HG03442 (cell line): ENCODE results near the gene GAREM1.
"Not testable (repeated sequence)": the region's sequence is repeated elsewhere in the genome, so short reads cannot be mapped to it uniquely, and the experiment has no call there.

Source experiments
- ATAC-seq: cut with Tn5 transposase; IDR thresholded peaks from one replicate; pipeline ENCODE4 v1.9.1; 2021; ENCODE audit warnings: mild to moderate bottlenecking, moderate library complexity; ENCODE audit not compliant: unreplicated experiment

GAREM1 gene

GRCh38 chr18:32470714-32471633, at the start of gene GAREM1:
Gene GAREM1 (minus strand): TSS chr18:32470882. CDS start chr18:32470428, 454 bp downstream.
- peak; percentile 95 for ATAC-seq

DNA sequence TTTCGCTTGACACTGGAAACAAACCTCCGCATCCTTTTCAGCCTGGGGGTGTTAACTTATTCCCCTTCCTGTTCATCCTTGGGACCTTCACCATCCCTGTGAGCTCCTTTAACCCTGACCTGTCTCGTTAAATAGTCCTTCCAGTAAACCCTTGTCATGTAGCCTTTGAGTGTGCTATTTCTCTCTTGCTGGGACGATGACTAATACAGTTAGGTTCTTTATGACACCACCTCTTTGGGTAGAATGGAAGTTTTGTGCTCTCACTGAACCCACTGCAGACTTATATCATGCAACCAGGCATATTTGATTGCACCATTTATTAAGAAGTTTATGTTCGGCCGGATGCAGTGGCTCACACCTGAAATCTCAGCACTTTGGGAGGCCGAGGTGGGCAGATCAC, 40.5 kb upstream of the GAREM1 start:
- ATAC-seq = no peak

- no peak for ATAC-seq
These were observed 38.4 kb upstream of the GAREM1 start for GRCh38 chr18:32509111-32509510.

- no peak for ATAC-seq
These were observed 36.4 kb upstream of the GAREM1 start for GRCh38 chr18:32507093-32507492.

- no peak for ATAC-seq
These were observed 31.3 kb upstream of the GAREM1 start for GRCh38 chr18:32502014-32502413.

GRCh38 chr18:32501242-32501641, 30.6 kb upstream of the GAREM1 start:
- not testable (repeated sequence) for ATAC-seq

DNA sequence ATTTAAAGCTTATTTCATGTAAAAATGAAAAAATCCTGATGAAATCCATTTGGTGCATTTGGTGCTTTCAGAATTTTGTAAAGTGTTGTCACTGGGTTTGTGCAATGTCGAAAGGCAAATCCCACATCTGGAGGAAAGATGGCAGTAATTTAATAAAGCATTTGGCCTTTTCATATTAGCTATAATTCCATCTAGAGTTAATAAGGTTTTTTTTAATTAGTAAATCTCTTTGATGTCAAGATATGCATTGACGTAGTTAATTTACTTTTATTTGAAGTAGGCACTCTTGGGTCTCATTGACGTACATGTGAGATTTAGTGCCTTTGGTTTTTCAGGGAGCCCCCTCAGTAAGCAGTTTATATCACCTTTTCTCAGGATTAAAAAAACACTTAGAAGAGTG, 12.3 kb upstream of the GAREM1 start:
- no peak for ATAC-seq

- no peak for ATAC-seq
These were observed 11.4 kb upstream of the GAREM1 start for GRCh38 chr18:32482117-32482516.

DNA sequence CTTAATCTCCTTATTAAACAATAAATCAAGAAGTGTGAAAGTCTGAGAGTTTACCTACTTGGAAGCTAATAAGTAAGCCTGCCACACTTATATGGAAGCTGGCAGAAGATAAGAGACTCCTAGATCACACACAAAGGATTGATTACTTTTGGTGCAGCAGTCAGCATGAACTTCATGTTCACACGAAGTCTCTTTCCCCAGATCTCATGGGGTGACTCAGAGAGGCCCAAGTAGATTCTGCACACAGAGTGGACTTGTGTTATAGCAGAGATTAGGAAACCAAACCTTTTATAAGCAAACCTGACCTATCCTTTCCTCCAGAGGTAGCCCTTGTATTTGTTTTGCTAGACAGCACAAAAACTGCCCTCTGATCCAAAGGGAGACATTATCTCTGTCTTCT, 9.9 kb upstream of the GAREM1 start:
- no peak for ATAC-seq

DNA sequence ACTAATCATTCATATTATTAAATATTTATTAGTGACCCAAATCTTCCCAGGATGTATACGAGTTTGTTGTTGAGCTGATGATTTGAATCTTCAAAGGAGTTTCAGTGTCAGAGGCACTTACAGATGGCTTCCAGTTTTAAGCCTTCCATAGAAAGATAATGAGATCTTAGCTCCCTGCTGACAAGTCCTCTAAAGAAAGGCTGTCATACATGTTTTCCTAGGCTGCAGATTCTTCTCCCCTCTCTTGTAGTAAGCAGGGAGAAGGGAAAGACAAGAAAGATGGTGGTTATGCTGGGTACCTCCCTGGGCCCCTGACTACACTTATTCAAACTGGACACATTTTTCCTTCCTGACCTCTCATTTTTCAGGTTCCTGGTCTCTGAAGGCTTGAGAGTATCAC, 8.1 kb upstream of the GAREM1 start:
- ATAC-seq = no peak

DNA sequence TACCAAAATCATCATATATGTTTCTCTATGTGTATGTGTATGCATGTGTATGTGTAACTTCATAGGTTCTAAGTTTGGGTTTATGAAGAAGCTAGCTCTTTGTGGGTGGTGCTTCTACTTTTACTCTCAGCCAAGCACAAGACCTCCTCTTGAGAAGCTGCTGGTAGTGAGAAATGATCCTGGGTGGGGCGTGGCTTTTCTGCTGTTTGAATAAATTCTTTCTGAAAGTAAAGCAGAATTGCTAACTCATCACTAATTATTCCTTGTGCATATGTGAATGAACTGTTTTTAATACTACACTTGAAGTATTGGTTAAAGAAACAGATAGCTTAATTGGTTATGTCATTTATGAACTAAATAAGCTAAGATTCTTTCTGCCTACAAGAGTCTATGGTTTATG, 7.6 kb upstream of the GAREM1 start:
- ATAC-seq = no peak

- no peak for ATAC-seq
These were observed 5.4 kb upstream of the GAREM1 start for GRCh38 chr18:32476106-32476505.

- ATAC-seq = not testable (repeated sequence)
These were observed 4.4 kb upstream of the GAREM1 start for GRCh38 chr18:32475069-32475468.

DNA sequence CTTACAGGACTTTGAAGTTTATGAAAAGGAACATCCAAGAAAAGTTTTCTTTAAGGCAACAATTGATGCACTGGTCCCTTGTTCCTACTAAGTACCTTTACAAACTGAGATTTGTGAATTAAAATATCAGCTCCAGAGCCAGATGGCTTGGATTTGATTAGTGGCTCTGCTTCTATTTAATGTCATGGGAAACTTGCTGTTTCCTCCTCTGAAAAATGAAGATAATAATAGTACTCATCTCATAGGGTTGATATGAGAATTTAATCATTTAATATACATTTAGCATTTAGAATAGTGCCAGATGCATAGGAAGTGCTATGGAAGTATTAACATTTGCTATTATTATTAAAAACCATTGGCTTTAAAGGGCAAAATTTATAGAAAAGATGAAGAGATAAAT, 2.6 kb upstream of the GAREM1 start:
- no peak for ATAC-seq

- ATAC-seq = no peak
These were observed 2.2 kb upstream of the GAREM1 start for GRCh38 chr18:32472841-32473240.

- ATAC-seq = peak; percentile 13
These were observed 295 bp downstream of the GAREM1 start for GRCh38 chr18:32470460-32470713.

DNA sequence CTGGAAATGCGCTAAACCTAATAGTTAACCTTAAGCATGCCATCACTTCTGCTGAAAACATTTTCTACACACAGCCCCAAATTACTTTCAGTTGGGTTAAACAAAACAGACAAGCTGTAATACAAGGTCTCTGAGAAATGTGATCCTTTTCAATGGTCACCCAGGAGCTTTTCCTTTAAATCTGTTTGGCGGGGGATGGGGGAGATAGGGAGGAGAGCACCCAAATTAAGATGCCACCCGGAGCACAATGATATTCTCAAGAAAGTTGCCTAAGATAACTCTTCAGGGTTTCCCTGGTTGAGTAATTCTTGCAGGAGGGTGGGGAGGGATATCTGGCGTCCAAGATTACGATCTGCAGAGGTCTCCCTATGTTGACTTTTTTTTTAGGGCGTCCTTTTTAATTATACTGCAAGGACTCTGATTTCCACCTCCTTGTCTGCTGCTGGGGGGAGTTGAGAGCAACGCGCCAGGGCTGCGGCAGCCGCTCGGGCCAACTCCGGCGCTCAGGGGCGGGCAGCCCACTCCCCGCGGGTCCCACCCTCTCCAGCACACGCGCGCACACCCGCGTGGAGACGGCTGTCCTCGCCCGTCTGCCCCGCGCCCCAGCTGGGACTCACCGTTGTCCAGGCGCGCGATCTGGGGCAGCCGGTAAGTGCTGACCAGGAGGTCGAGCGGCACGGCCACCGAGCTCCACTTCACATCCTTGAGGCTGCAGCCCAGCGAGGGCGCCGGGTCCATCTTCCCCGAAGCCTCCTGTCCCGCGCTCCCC, 807 bp downstream of the GAREM1 start:
- no peak for ATAC-seq

GRCh38 chr18:32469190-32469651, 1.5 kb downstream of the GAREM1 start:
- no peak for ATAC-seq

- ATAC-seq = no peak
These were observed 2.4 kb downstream of the GAREM1 start for GRCh38 chr18:32468147-32468845.

- no peak for ATAC-seq
These were observed 8.9 kb downstream of the GAREM1 start for GRCh38 chr18:32461709-32462272.

DNA sequence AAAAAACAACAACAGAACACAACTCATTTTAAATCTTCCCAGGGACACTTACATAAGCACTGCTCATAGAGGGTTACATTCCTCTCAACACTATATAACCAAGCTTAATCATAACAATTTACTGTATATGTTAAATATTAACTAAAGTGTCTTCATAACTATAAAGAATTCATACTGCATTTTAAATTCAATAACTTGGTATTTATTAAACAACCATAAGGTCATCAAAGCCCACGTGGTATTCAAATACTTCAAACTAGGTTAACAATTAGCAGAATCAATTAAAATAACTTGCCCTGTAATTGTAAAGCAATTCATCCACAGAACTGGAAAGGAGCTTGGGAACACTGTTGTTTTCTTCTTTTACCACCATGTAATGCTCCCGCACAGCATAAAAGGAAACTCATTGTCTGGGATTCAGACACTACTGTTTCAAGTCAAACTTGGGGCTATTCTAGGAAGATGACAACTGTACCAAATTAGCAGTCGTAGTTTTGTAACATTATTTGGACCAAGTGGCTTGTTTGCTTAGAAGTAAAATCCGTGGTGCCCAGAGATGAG, 10.4 kb downstream of the GAREM1 start:
- ATAC-seq = no peak
